Mammary epithelial cell (primary cell): ENCODE results near the gene MYO1C.

Experiments used
- EZH2 ChIP-seq: IDR thresholded peaks from 2 replicates; pipeline ENCODE4 v1.6.1; 2012; ENCODE audit warnings: low read length, inconsistent platforms, borderline replicate concordance
- TF ChIP-seq, protein P1 (sequence below), 2 donors: IDR thresholded peaks in 1 of 2; conservative IDR thresholded peaks in 1 of 2; 2 replicates each; pipeline ENCODE4 v1.5.1; 2011 to 2012; ENCODE audit warnings: inconsistent platforms in 2 of 2, low read length in 2 of 2, mild to moderate bottlenecking in 2 of 2, control low read depth in 1 of 2, low read depth in 1 of 2; ENCODE audit not compliant: insufficient read depth in 1 of 2; ENCODE audit errors: extremely low read depth in 1 of 2

DNA sequence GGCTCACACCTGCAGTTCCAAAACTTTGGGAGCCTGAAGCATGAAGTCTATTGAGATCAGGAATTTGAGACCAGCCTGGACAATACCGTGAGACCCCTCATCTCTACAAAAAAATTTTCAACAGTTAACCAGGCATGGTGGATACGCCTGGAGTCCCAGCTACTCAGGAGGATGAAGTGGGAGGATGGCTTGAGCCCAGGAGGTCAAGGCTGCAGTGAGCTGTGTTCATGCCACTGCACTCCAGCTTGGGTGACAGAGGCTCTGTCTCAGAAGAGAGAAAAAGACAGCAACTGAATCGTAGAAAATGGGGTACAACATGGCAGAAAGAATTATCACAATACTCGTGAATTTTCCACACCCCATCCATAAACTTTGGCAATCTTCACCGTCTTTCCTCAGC is 39.6 kb downstream of the MYO1C start:
- TF ChIP-seq, protein P1, sequence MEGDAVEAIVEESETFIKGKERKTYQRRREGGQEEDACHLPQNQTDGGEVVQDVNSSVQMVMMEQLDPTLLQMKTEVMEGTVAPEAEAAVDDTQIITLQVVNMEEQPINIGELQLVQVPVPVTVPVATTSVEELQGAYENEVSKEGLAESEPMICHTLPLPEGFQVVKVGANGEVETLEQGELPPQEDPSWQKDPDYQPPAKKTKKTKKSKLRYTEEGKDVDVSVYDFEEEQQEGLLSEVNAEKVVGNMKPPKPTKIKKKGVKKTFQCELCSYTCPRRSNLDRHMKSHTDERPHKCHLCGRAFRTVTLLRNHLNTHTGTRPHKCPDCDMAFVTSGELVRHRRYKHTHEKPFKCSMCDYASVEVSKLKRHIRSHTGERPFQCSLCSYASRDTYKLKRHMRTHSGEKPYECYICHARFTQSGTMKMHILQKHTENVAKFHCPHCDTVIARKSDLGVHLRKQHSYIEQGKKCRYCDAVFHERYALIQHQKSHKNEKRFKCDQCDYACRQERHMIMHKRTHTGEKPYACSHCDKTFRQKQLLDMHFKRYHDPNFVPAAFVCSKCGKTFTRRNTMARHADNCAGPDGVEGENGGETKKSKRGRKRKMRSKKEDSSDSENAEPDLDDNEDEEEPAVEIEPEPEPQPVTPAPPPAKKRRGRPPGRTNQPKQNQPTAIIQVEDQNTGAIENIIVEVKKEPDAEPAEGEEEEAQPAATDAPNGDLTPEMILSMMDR (conservative IDR thresholded peaks at IDR 0.05 in 1 of 2, IDR thresholded peaks at IDR 0.05 in 1 of 2; ENCODE audit: extremely low read depth in 1 of 2, insufficient read depth in 1 of 2, low read depth in 1 of 2, low read length in 2 of 2), result no peak
- no peak for TF ChIP-seq EZH2
